GM21786 (cell line): ENCODE data around the gene ISG20.

Source experiments
- ATAC-seq: cut with Tn5 transposase; IDR thresholded peaks from one replicate; pipeline ENCODE4 v1.9.1; 2021; ENCODE audit not compliant: unreplicated experiment

ISG20 gene

DNA sequence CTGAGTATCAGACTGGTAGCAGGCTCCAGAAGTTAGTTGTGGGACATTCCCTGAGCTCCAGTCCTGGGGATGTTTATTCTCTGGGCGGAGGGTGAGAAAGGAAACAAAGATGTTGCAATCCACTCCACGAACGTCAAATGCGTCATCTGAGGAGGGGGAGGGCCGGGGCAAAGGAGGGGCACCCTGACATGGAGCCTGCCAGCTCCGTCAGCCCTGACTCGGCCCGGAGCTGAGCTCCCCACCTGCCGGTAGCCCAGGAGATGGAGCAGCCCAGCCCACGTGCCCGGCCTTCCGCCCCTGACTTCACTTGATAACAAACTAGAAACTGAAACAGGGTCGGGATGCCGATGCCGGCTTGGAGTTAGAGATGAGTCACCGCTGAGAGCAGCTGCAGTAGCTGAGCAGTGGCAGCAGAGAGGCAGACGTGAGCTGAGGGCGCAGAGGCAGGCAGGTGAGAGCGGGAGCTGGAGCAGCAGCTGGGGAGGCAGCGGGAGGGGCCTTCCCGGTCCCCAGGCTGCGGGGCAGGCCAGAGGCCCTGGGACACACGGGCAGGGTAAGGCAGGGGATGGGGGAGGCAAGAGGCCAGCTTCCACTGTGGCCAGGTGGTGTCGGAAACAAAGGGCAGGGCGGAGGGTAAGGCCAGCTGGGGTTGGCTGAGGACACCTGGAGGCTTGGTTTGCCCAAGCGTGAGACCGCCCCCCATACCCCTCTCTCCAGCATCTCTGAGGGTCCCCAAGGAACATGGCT lies at the start of gene ISG20:
Gene ISG20, plus strand, starts transcription at position 391 of the 747 bp plus-strand sequence. Its CDS starts 351 bp downstream, at position 742.
- peak; percentile 56 for ATAC-seq

DNA sequence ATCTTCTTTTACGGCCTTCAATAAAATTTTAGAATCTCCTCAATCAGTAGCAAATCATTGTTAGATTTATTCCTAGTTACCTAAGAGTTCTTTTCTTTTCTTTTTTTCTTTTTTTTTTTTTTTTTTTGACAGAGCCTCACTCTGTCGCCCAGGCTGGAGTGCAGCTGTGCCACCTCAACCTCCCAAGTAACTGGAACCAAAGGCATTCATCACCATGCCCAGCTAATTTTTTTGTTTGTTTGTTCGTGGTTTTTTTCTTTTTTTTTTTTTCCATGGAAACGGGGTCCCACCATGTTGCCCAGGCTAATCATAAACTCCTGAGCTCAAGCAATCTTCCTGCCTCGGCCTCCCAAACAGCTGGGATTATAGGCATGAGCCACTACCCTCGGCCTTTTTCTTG lies 48.1 kb upstream of the ISG20 start:
- ATAC-seq = no peak

DNA sequence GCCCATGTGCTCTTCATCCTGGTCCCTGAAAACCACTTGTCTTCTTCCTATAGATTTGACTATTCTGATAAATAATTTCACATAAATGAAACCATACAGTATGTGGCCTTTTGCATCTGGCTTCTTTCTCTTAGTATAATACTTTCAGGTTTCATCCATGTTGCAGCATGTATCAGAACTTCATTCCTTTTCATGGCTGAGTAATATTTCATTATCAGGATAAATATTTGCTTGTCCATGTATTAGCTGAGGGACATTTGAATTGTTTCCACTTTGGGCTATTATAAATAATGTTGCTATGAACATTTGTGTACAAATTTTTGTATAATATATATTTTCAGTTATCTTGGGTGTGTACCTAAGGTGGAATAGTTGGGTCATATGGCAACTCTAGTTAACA lies 47.4 kb upstream of the ISG20 start:
- ATAC-seq = no peak

DNA sequence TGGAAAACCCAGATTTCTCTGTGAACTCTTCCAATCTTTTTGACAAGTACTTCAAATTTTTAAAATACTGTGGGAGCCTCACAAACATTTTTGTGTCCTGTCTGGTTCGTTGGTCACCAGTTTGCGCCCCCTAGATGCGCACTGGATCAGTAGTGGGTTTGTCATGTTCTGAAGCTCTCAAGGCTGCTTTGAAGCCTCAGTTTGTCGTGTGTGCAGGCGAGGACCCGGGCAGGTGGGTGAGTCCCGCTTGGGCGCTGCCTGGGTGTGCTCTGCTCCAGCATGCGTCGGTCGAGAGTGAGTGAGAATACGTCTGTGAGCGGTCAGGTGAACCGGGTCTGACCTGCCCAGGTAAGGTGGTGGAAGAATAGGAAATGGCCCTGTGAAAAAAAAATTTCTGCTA lies 34.9 kb upstream of the ISG20 start:
- no peak for ATAC-seq

DNA sequence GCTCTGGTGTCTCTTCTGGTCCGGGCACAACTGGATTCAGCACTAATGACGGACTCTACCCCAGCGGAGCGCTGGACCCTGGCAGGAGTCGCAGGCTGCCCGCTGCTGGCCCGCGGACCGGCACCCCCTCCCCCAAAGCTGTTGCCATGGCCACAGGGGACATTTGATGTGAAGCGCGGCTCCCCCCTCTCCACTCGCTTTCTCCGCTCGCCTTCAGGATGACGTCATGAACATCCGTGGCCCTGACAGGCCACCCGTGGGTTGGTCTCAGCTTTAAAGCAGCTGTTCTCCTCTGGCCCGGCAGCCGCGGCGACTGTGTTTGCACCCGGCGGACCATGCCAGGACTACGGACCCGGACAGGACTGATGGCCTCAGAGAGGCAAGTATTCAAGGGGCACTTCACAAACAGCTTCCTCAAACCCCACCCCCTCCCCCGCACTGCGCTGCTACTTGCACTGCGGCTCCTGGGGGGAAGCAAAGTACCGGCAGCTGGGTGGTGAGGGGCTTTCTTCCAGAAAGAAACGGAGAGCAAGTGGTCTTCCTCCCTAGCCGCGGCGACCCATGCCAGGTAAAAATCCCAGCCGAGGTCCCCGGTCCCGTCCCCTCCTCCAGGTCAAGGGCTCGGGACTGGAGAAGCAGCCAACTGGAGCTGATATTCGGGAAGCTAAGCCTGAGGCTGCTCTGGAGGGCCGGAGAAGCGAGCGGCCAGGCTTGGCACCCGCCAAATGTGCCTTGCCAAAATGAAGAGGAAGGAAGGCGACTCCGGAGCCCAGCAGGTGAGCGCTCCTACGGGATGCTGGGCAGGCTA lies 34.2 kb upstream of the ISG20 start:
- no peak for ATAC-seq

DNA sequence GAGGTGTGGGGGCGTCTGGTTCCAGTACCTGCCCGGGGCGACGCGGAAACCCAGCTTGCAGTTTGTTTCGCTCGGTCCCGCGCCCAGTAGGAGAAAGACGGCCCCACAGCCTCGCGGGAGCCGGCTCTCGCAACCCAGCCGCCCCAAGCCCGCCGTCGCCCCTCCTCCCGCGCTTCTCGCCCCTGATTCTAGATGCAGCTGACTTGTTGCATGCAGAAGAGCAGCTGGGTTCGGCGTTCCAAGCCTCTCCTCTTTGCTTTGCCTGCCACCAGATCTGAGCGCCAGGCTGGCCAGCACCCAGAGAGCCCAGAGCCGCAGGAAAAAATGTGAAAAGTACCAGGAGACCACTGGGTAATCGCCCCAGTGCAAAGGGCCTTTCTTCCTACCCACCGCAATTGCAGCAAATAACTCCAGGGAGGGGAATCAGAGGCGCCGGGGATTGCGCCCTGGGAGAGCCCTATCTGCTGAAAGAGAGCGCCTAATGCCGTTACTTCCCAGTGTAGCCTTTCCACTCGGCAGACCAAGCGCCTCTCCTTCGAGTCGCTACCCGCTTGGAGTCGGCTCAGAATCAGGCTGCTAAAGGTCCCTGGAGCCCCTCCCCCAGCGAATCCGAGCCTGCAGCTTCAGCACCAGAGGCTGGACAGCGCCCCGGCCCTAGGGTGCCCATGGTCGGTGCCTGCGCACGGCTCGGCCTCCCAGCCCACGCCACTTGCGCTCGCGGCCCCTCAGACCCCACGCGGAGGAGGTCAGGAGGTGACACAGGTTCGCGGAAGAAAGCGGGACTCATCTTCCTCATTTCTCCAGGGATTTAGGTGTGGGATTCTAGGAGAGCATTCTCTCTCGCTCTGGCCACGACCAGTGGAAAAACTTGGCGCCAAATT lies 33.4 kb upstream of the ISG20 start:
- no peak for ATAC-seq

DNA sequence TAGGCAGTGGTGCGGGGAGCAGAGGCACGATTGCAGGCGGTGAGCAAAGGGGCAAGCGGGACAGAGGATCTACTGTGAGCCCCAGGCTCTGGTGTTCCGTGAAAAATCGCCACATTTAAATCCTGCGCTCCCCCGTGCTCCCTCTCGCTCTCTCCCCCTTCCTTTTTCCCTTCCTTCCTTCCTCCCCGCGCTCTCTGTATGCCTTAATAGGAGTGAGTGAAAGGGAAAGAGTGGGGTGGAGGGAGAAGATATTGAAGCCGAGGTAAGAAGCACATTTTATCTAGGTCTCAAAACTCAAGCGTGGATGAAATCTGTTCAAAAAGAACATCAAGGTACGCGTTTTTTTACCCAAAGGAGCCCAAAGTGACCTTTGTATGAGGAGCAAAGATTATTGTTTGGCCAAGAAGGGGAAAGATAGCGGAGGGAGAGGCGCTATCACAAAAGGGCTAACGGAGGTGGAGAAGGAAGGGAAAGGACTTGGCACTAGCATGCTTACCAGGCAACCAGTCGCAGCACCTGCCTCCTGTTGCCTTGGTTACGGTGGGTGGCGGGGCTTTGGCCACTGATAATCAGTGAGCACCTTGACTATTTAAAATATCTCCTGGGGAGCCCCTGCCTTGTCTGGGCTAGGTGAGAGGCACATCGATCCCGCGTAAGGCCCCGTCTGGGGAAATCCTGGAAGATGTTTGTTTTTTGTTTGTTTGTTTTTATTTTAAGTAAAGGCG lies 32.6 kb upstream of the ISG20 start:
- no peak for ATAC-seq

DNA sequence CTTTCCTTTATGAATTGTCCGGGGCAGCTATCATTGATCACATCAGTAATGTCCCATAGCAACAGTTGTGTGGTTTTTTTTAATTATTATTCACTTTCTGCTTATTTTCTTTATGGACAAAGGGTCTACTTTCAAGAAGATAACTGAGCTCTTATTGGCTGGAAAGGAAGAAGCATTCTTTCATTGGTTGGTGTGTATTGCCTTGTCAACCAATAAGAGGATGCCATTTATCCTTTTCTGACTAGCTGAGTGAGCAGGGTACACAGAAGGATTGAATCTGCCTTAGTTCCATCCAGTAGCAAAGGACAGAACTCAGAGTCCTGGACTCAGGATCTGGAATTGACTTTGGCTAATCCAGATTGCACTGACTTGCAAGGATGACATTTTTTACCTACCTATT lies 30.9 kb upstream of the ISG20 start:
- no peak for ATAC-seq

DNA sequence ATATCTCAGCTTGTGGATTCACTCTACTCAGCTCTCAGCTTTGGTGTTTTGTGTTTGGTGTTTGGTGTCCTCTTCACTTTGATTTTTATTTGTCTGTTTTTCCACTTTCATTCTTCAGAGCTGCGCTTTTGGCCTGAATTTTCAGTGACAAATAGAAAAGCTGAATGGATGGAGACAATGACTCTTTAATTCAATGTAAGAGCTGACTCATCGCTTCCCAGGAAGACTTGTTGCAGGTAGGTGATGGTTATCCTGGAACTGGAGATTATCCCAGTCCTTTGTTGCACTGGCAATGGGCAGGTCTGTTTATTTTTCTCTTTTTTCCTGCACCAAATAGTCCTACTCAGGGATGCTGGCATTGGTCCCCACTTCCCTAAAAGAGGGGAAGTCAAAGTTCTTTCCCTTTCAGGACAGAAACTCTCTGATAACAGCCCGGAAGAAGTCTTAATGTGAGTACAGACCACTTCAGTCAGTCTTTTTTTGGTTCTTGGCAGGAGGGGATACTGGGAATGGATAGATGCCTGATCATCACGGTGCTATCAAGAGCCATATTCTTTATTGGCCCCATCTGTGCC lies 30.1 kb upstream of the ISG20 start:
- ATAC-seq = no peak

DNA sequence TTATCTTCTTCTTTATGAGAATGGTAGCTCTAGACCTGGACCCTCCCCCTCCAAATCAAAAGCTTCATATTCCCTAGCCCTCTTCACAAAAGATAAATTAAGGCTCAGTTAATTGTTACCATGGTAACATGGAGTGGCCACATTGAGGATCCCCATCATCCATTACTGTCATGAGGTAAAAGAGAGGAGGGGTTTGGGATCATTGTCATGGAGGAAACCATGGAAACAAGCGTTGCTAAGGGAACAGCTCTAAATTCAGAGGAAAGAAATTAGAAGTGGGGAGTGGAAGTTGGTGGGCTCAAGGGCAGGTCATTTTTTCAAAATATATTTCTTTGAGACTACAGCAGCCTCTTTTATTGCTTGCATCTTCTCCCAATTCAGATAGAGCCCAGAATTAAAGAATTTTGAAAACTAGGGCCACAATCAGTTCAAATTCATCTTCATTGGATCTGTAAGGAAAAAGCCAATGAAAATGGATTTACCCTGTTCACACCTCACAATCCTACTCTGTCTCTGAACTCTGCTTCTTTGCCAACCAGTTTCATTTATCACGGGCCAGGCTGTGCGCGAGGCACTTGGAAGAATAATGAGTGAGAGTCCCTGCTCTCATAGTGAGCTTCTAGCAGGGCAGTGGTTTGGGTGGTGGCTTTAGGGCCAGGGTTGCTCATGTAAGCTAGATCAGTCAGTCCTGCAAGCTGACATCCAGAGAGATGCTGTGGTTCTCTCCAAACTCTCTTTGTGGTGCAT lies 29.3 kb upstream of the ISG20 start:
- ATAC-seq = no peak

DNA sequence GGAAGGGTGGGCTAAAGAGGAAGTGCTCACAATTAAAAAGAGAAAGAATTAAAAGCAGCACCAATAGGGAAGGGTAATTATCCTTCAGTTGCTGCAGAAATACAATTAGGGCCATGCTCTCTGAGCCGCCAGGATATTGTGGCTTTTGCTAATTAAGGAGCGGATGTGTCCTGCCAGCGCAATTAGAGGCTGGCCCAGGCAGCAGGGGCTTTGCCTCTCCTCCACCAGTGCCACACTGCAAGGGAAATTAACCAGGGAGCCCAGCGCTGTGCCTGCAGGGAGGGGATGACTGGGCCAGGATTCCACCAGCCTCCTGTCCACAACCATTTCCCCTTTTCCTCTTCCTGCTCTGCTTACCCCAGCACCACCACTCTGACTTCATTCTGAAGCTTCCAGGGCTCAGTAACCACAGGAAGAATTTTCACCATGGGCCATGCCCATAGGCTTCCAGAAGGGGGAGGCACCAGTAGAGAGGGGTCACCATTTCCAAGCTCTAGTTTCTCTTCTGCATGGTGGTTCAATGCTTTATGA lies 28.1 kb upstream of the ISG20 start:
- ATAC-seq = no peak

DNA sequence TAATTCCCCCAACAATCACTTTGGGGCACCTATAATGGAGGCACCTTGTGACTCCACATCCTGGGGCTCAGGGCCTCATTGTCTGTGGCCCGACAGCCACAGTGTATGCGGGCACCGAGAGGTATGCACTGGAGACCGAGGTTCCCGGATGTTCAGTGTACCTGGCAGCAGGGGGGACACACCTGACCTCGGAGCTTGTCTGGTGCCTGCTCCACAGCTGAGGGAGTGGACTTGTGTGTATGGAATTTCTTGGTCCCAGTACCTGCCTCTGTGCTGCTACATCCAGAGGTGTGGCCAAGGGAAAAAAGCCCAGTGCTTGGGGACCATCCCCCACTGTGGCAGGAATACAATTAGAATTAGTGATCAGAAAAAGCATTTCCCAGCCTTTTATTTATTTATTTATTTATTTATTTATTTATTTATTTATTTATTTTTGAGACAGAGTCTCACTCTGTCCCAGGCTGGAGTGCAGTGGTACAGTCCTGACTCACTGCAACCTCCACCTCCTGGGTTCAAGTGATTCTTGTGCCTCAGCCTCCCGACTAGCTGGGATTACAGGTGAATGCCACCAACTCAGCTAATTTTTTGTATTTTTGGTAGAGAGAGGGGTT lies 26.5 kb upstream of the ISG20 start:
- no peak for ATAC-seq

DNA sequence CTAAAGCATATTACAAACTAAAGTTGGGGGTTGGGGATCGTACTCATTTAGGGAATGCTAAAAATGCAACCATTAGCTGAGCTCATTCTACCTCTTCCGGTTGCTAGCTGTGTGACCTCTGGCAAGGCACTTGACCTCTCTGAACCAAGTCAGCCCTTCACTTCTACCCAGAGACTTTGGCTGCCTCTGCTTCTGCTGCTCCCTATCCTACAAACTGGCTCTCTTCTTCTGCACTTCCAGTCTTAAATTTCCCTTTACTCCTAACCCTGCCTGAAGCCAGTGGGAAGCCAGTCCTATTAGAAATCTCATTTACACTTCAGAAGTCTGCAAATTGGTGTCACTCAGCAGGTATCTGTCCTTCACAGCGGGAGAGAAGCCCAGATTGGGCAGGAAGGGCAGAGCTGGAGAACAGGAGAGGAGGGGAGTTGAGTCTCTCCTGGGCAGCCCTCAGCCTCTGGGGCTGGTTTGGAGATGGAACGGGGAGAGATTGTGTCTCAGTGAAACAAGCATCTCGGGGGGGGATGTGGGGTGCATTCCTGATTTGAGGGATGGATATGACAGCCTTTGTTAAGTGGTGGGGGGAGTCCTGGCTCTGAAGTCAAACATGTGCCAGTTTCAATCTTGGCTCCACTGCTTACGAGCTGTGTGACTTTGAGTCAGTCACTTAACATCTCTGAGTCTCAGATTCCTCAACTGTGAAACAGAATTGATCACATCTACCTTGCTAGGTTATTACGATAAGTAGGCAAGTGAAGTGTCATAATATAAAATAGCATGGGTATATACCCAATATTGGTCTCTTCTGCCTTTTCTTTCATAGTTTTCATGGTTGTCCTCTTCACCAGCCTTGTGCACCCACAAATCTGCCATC lies 25.5 kb upstream of the ISG20 start:
- no peak for ATAC-seq

DNA sequence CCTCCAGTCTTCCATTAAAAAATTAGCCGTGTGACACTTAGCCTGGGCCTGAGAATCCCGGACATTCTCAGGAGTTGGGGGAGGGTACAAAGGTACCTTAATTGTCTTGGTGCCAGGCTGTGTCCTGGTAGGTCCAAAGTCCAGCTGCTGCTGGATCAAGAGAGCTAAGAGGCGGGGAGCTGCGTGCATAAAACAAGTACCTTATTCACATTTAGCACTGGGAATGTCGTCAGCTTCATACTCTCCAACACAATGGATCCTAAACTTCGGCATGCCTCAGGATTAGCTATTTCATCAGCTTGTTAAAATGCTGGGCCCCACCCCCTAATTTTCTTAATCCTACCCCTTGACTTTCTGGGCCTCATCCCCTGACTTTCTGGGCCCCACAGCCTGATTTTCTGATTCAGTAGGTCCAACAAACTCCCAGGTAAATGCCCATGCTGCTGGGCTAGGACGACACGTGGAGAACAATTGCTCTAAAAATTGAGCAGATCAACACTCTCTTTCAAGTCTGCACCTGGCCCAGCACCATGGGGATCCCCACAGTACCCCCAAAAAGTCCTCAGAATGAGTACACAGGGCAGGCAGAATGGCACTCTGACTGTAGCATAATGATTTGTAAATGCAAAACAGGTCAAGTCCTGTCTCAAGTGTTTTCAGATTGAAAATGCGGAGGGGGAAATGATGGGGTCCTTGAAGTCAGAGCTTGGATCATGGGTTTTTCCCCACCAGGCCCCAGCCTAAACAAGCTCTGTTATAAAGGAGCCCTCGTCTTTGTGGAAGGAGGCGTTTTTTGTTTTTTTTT lies 23.3 kb upstream of the ISG20 start:
- no peak for ATAC-seq

DNA sequence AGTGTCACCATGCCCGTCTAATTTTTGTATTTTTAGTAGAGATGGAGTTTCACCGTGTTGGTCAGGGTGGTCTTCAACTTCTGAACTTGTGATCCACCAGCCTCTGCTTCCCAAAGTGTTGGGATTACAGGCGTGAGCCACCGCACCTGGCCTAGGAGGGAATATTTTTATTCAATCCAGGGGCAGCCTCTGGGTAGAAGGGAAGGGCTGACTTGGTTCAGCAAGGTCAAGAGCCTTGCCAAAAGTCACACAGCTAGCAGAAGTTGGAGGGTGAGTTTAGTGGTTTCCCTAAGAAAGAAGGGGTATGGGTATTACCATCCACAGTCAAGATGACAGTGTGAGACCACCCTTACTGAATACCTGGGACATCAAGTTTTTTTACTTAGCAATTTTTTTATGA lies 22.6 kb upstream of the ISG20 start:
- ATAC-seq = no peak

DNA sequence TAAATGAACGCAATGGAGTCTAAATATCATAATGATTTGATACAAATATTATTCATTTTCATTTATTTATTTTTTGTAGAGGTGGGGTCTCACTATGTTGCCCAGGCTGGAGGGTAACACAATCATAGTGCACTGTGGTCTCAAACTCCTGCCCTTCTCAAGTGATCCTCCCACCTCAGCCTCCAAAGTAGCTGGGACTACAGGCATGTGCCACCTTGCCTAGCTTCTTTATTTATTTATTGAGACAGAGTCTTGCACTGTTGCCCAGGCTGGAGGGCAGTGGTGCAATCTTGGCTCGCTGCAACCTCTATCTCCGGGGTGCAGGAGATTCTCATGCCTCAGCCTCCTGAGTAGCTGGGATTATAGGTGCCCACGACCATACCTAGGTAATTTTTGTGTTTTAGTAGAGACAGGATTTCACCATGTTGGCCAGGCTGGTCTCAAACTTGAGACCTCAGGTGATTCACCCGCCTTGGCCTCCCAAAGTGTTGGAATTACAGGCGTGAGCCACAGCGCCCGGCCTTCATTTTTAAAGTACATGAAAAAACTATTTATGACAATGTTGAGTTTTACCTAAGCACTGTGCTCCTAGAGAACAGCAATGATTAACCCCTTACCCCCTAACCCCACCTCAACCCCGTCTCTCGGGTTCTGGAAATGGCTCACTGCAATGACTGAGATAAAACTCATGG lies 21.6 kb upstream of the ISG20 start:
- ATAC-seq = no peak

DNA sequence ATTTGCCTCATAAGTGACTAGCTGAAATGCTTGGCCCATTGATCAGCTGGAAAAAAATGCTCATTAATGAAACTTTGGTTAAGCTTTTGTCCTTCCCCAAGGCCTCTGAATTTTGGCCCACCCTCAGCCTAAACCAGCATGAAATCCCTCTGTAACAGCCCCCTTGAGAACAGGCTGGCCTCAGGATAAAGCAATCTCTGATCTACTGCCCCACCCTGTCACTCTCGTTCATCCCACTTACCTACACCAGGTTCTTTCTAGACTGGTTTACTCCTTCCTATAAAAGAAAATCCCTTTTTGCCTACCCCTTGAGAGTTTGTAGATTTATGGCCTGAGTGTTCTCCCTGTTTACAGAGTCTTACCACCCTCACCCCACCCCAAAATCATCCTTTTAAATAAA lies 21.0 kb upstream of the ISG20 start:
- no peak for ATAC-seq
